HEK293T (cell line): Measurements from ENCODE around the gene FAM114A2.

Experiments used
- ELF4 ChIP-seq: fragments of 450-650 bp; IDR thresholded peaks from 2 replicates; pipeline ENCODE4 v1.6.1; 2017; ENCODE audit warnings: antibody characterized with exemption
- FOXM1 ChIP-seq: fragments of 450-650 bp; IDR thresholded peaks from 2 replicates; pipeline ENCODE4 v1.6.1; 2017; ENCODE audit warnings: mild to moderate bottlenecking, borderline replicate concordance
- HDGF ChIP-seq: fragments of 450-650 bp; IDR thresholded peaks from 2 replicates; pipeline ENCODE4 v1.6.1; 2017; ENCODE audit warnings: antibody characterized with exemption, borderline replicate concordance
- L3MBTL2 ChIP-seq: fragments of 450-650 bp; conservative IDR thresholded peaks from 2 replicates; pipeline ENCODE4 v1.6.1; 2016; ENCODE audit warnings: mild to moderate bottlenecking
- NFRKB ChIP-seq: fragments of 450-650 bp; IDR thresholded peaks from 2 replicates; pipeline ENCODE4 v1.6.1; 2016; ENCODE audit warnings: mild to moderate bottlenecking, moderate library complexity
- SP1 ChIP-seq: fragments of 450-650 bp; IDR thresholded peaks from 2 replicates; pipeline ENCODE4 v1.6.1; 2017
- SUZ12 ChIP-seq: fragments of 450-650 bp; IDR thresholded peaks from 2 replicates; pipeline ENCODE4 v1.6.1; 2016; ENCODE audit warnings: mild to moderate bottlenecking
- TARDBP ChIP-seq: fragments of 450-650 bp; IDR thresholded peaks from 2 replicates; pipeline ENCODE4 v1.6.1; 2016

DNA sequence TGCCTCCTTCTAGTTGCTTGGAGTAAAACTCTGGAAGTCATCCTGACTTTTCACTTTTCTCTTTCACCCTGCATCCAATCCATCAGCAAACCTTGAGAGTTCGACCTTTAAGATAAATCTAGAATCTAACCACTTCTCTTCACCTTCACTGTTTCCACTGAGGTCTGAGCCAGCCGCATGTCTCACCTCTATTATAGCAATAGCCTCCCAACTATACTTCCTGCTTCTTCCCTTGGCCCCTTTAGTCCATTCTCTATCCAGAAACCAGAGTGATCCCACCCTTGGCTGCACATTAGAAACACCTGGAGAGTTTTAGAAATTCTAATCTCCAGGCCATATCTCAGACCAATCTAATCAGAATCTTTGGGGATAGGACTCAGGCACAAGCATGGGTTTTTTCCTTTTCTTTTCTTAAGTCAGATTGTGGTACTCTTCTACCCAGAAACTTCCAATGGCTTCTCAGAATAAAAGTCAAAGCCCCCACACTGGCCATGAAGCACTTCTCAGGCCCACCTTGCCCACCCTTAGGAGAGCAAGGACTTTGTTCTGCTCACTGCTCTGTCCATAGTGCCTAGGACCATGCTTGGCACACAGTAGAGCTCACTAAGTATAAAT lies 33.2 kb upstream of the FAM114A2 start:
- TF ChIP-seq SUZ12 (no peak), FOXM1 (no peak), ELF4 (no peak), NFRKB (no peak), L3MBTL2 (no peak), SP1 (no peak), TARDBP (no peak), HDGF (no peak)
